Activated naive CD4-positive, alpha-beta T cell treated with anti-CD3 and anti-CD28 coated beads, Interleukin-2, amount 50 U/mL, for 24 hours (primary cell): ENCODE data around the gene GRAMD1A.
"Not testable (repeated sequence)": the region's sequence is repeated elsewhere in the genome, so short reads cannot be mapped to it uniquely, and the experiment has no call there.

Source experiments
- H3K27ac Mint-ChIP-seq: one replicate; pipeline ENCODE4 v1.8.0; 2021; ENCODE audit warnings: mild to moderate bottlenecking, mixed read lengths
- H3K27me3 Mint-ChIP-seq: one replicate; pipeline ENCODE4 v1.8.0; 2021; ENCODE audit warnings: mixed read lengths
- H3K36me3 Mint-ChIP-seq: one replicate; pipeline ENCODE4 v1.8.0; 2021; ENCODE audit warnings: mixed read lengths
- H3K4me1 Mint-ChIP-seq: one replicate; pipeline ENCODE4 v1.8.0; 2021; ENCODE audit warnings: mixed read lengths
- H3K4me3 Mint-ChIP-seq: one replicate; pipeline ENCODE4 v1.8.0; 2021; ENCODE audit warnings: mild to moderate bottlenecking, mixed read lengths
- H3K9me3 Mint-ChIP-seq: one replicate; pipeline ENCODE4 v1.8.0; 2021; ENCODE audit warnings: mixed read lengths

Gene GRAMD1A

GRCh38 chr19:34992582-34992981 lies 7.5 kb upstream of the GRAMD1A start:
- not testable (repeated sequence) for H3K27ac Mint-ChIP-seq, H3K9me3 Mint-ChIP-seq, H3K27me3 Mint-ChIP-seq

GRCh38 chr19:34994286-34994642 lies 5.9 kb upstream of the GRAMD1A start:
- Mint-ChIP-seq H3K27ac (no peak overlapping the region), H3K27me3 (no peaks in the 10 kb centered on the region), H3K36me3 (no peaks in the 10 kb centered on the region), H3K4me1 (peaks cover 36% of the 10 kb centered on the region), H3K4me3 (no peak overlapping the region), H3K9me3 (no peaks in the 10 kb centered on the region)

More at GRCh38 chr19:34992582-34992981, 7.5 kb upstream of the GRAMD1A start:
- not testable (repeated sequence) for H3K36me3 Mint-ChIP-seq, H3K4me3 Mint-ChIP-seq
- peaks cover 21% of the 10 kb centered on the region for H3K4me1 Mint-ChIP-seq

- Mint-ChIP-seq H3K4me1 (peaks cover 39% of the 10 kb centered on the region), H3K36me3 (no peaks in the 10 kb centered on the region), H3K4me3 (no peak overlapping the region), H3K27ac (no peak overlapping the region), H3K9me3 (no peaks in the 10 kb centered on the region), H3K27me3 (no peaks in the 10 kb centered on the region)
These were observed 5.2 kb upstream of the GRAMD1A start for GRCh38 chr19:34994643-34995541.

- Mint-ChIP-seq H3K4me1 (peaks cover 37% of the 10 kb centered on the region), H3K27me3 (no peaks in the 10 kb centered on the region), H3K4me3 (no peak overlapping the region), H3K36me3 (no peaks in the 10 kb centered on the region), H3K27ac (no peak overlapping the region), H3K9me3 (no peaks in the 10 kb centered on the region)
These were observed 4.6 kb upstream of the GRAMD1A start for GRCh38 chr19:34995551-34995950.

GRCh38 chr19:34997071-34997617 lies 3.0 kb upstream of the GRAMD1A start:
- Mint-ChIP-seq H3K9me3 (no peaks in the 10 kb centered on the region), H3K4me1 (peaks cover 49% of the 10 kb centered on the region), H3K36me3 (peaks cover 4% of the 10 kb centered on the region), H3K4me3 (peak overlapping the region; percentile 78), H3K27me3 (no peaks in the 10 kb centered on the region), H3K27ac (peak overlapping the region; percentile 98)

GRCh38 chr19:34998224-34998623 lies 1.9 kb upstream of the GRAMD1A start:
- H3K4me3 Mint-ChIP-seq, H3K27me3 Mint-ChIP-seq, H3K36me3 Mint-ChIP-seq, H3K9me3 Mint-ChIP-seq: not testable (repeated sequence)
- Mint-ChIP-seq H3K27ac (peak overlapping the region; percentile 98), H3K4me1 (peaks cover 60% of the 10 kb centered on the region)

- no peaks in the 10 kb centered on the region for H3K27me3 Mint-ChIP-seq
- no peaks in the 10 kb centered on the region for H3K9me3 Mint-ChIP-seq
- peaks cover 66% of the 10 kb centered on the region for H3K4me1 Mint-ChIP-seq
- H3K36me3 Mint-ChIP-seq, result peaks cover 4% of the 10 kb centered on the region
- H3K4me3 Mint-ChIP-seq, result peak overlapping the region; percentile 86
- H3K27ac Mint-ChIP-seq, result peak overlapping the region; percentile 86
These were observed 1.2 kb upstream of the GRAMD1A start for GRCh38 chr19:34998777-34999497.

GRCh38 chr19:35000338-35000646 lies 169 bp downstream of the GRAMD1A start:
- Mint-ChIP-seq H3K9me3 (no peaks in the 10 kb centered on the region), H3K4me3 (no peak overlapping the region), H3K36me3 (peaks cover 4% of the 10 kb centered on the region), H3K27me3 (no peaks in the 10 kb centered on the region), H3K4me1 (peaks cover 78% of the 10 kb centered on the region), H3K27ac (no peak overlapping the region)

- Mint-ChIP-seq H3K36me3 (peaks cover 4% of the 10 kb centered on the region), H3K4me3 (peak overlapping the region; percentile 97), H3K4me1 (peaks cover 83% of the 10 kb centered on the region), H3K9me3 (no peaks in the 10 kb centered on the region), H3K27ac (peak overlapping the region; percentile 99), H3K27me3 (no peaks in the 10 kb centered on the region)
These were observed 751 bp downstream of the GRAMD1A start for GRCh38 chr19:35000647-35001501.

GRCh38 chr19:35002037-35002535 lies 2.0 kb downstream of the GRAMD1A start:
- peaks cover 81% of the 10 kb centered on the region for H3K4me1 Mint-ChIP-seq
- H3K9me3 Mint-ChIP-seq, result no peaks in the 10 kb centered on the region
- no peaks in the 10 kb centered on the region for H3K27me3 Mint-ChIP-seq
- peak overlapping the region; percentile 99 for H3K27ac Mint-ChIP-seq
- H3K4me3 Mint-ChIP-seq, result peak overlapping the region; percentile 97
- H3K36me3 Mint-ChIP-seq, result peaks cover 4% of the 10 kb centered on the region

- Mint-ChIP-seq H3K27ac (peak overlapping the region; percentile 72), H3K4me1 (peaks cover 59% of the 10 kb centered on the region), H3K36me3 (peaks cover 4% of the 10 kb centered on the region), H3K9me3 (no peaks in the 10 kb centered on the region), H3K4me3 (no peak overlapping the region), H3K27me3 (no peaks in the 10 kb centered on the region)
These were observed 4.6 kb downstream of the GRAMD1A start for GRCh38 chr19:35004517-35005255.

- Mint-ChIP-seq H3K9me3 (no peaks in the 10 kb centered on the region), H3K4me3 (no peak overlapping the region), H3K27me3 (no peaks in the 10 kb centered on the region), H3K36me3 (peaks cover 6% of the 10 kb centered on the region), H3K4me1 (peaks cover 62% of the 10 kb centered on the region), H3K27ac (no peak overlapping the region)
These were observed 5.3 kb downstream of the GRAMD1A start for GRCh38 chr19:35005256-35005977.

GRCh38 chr19:35006007-35006341 lies 5.9 kb downstream of the GRAMD1A start:
- H3K36me3 Mint-ChIP-seq, H3K27ac Mint-ChIP-seq, H3K4me3 Mint-ChIP-seq, H3K27me3 Mint-ChIP-seq, H3K9me3 Mint-ChIP-seq: not testable (repeated sequence)
- peaks cover 66% of the 10 kb centered on the region for H3K4me1 Mint-ChIP-seq

GRCh38 chr19:35006342-35006998 lies 6.3 kb downstream of the GRAMD1A start:
- peaks cover 3% of the 10 kb centered on the region for H3K36me3 Mint-ChIP-seq
- peaks cover 66% of the 10 kb centered on the region for H3K4me1 Mint-ChIP-seq
- H3K4me3 Mint-ChIP-seq, result no peak overlapping the region
- no peaks in the 10 kb centered on the region for H3K9me3 Mint-ChIP-seq
- peak overlapping the region; percentile 30 for H3K27ac Mint-ChIP-seq
- H3K27me3 Mint-ChIP-seq, result no peaks in the 10 kb centered on the region
